IMR-90 (cell line): ENCODE measurements around the gene RBM41.

Source experiments
- CEBPB ChIP-seq: IDR thresholded peaks from 2 replicates; pipeline ENCODE4 v1.6.1; 2012; ENCODE audit warnings: low read depth, low read length, improper control_type of control experiment
- CTCF ChIP-seq: conservative IDR thresholded peaks from 2 replicates; pipeline ENCODE4 v1.5.1; 2012; ENCODE audit warnings: mild to moderate bottlenecking, low read depth, low read length, improper control_type of control experiment
- MAFK ChIP-seq: IDR thresholded peaks from 2 replicates; pipeline ENCODE4 v1.6.1; 2012; ENCODE audit warnings: low read depth, low read length, improper control_type of control experiment
- POLR2A ChIP-seq: IDR thresholded peaks from 2 replicates; pipeline ENCODE4 v1.6.1; 2012; ENCODE audit warnings: mild to moderate bottlenecking, low read depth, low read length
- SMC3 ChIP-seq: fragments of 150-350 bp; IDR thresholded peaks from 2 replicates; pipeline ENCODE4 v1.6.1; 2016; ENCODE audit warnings: low read depth, mild to moderate bottlenecking, antibody characterized with exemption, low read length, moderate library complexity
- TF ChIP-seq, protein P1 (sequence below): fragments of 150-350 bp; IDR thresholded peaks from 2 replicates; pipeline ENCODE4 v1.6.1; 2016; ENCODE audit warnings: low read depth, mild to moderate bottlenecking, low read length, moderate library complexity, borderline replicate concordance

DNA sequence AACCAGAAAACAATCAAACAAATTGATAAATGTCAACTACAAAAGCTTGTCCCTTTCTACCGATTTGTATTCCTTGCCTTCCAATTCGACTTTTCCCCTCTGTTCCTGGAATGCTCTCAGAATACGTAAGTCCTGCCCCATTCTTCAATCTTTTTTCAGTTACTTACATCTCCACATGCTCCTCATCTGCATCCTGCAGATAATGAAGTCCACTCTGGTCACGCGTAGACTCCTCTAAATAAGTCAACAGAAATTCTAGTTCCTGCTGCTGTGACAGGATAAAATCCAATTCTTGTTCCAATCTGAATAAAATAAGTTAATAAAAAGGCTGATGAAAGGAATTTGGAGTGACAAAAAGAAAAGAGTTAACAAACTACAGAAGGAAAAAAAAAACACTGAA lies 34.4 kb upstream of the RBM41 start:
- TF ChIP-seq MAFK (no peak), CTCF (no peak), POLR2A (no peak), SMC3 (no peak), CEBPB (no peak)
- TF ChIP-seq, protein P1, sequence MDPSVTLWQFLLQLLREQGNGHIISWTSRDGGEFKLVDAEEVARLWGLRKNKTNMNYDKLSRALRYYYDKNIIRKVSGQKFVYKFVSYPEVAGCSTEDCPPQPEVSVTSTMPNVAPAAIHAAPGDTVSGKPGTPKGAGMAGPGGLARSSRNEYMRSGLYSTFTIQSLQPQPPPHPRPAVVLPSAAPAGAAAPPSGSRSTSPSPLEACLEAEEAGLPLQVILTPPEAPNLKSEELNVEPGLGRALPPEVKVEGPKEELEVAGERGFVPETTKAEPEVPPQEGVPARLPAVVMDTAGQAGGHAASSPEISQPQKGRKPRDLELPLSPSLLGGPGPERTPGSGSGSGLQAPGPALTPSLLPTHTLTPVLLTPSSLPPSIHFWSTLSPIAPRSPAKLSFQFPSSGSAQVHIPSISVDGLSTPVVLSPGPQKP, result no peak
